Left ventricle myocardium inferior (tissue), 1 donor: ENCODE measurements around the gene RAPGEF3. TPM values are rescaled to one million over a fixed set of nuclear protein-coding genes. Genes with fewer than 3 reads are reported as not detected.

ENCODE experiments used
- DNase-seq: peaks from one replicate; pipeline ENCODE4 v3.0.0-alpha.2; 2020
- H3K27ac ChIP-seq: fragments of 200-600 bp; replicated peaks from 2 replicates; pipeline ENCODE4 v1.8.0; 2021
- H3K27me3 ChIP-seq: fragments of 200-600 bp; 2 replicates; pipeline ENCODE4 v1.8.0; 2021; ENCODE audit warnings: low read depth
- H3K36me3 ChIP-seq: fragments of 200-600 bp; 2 replicates; pipeline ENCODE4 v1.8.0; 2021
- H3K4me1 ChIP-seq: fragments of 200-600 bp; 2 replicates; pipeline ENCODE4 v1.8.0; 2021
- H3K4me3 ChIP-seq: fragments of 200-600 bp; 2 replicates; pipeline ENCODE4 v1.8.0; 2021; ENCODE audit warnings: mild to moderate bottlenecking, moderate library complexity
- H3K9me3 ChIP-seq: fragments of 200-600 bp; replicated peaks from 2 replicates; pipeline ENCODE4 v1.8.0; 2021
- CTCF ChIP-seq: fragments of 200-600 bp; IDR thresholded peaks from 2 replicates; pipeline ENCODE4 v1.8.0; 2021; ENCODE audit warnings: antibody characterized with exemption, mild to moderate bottlenecking, borderline replicate concordance
- intact Hi-C: fragments of 100-400 bp; cut with micrococcal nuclease; formaldehyde crosslinking; loops from one replicate; pipeline ENCODE4 v1.11.0; 2022
- total RNA-seq: library from RNA; stranded (reverse); fragmentation: NEBNext Ultra II Directional; extraction: Animal tissue kit (Norgen Biotek cat#: 25700); gene quantifications from one replicate; pipeline ENCODE4 v1.2.1, GENCODE V29; 2021
- donor health status: DM: no; HTN: yes; CAD: no; lungs with severe emphysema.

The RAPGEF3 gene
- total RNA-seq, 1 donor from 2014 or later: 34.8 TPM

- Histone ChIP-seq H3K4me1 (peaks cover 67% of the 10 kb centered on the region), H3K27me3 (no peaks in the 10 kb centered on the region), H3K9me3 (no peaks in the 10 kb centered on the region), H3K27ac (no peak overlapping the region), H3K36me3 (no peaks in the 10 kb centered on the region), H3K4me3 (no peak overlapping the region)
- DNase-seq: no peak
- intact Hi-C loops: no loop called here
- no peak for TF ChIP-seq CTCF
Measured at GRCh38 chr12:47763481-47764346, 5.0 kb upstream of the RAPGEF3 start.

GRCh38 chr12:47762850-47763465, 4.3 kb upstream of the RAPGEF3 start:
- intact Hi-C loops: no loop called here
- no peak for DNase-seq
- Histone ChIP-seq H3K9me3 (no peaks in the 10 kb centered on the region), H3K4me1 (peaks cover 67% of the 10 kb centered on the region), H3K4me3 (no peak overlapping the region), H3K36me3 (no peaks in the 10 kb centered on the region), H3K27ac (no peak overlapping the region), H3K27me3 (no peaks in the 10 kb centered on the region)
- no peak for TF ChIP-seq CTCF

- Histone ChIP-seq H3K27me3 (no peaks in the 10 kb centered on the region), H3K4me3 (peak overlapping the region; percentile 71), H3K36me3 (no peaks in the 10 kb centered on the region), H3K4me1 (peaks cover 77% of the 10 kb centered on the region), H3K9me3 (no peaks in the 10 kb centered on the region), H3K27ac (peak overlapping the region; percentile 90)
- intact Hi-C loops: no loop called here
- no peak for TF ChIP-seq CTCF
- no peak for DNase-seq
Measured at GRCh38 chr12:47758584-47758833, 171 bp downstream of the RAPGEF3 start.

- Histone ChIP-seq H3K27ac (peak overlapping the region; percentile 90), H3K4me3 (peak overlapping the region; percentile 71), H3K27me3 (no peaks in the 10 kb centered on the region), H3K4me1 (peaks cover 77% of the 10 kb centered on the region), H3K36me3 (no peaks in the 10 kb centered on the region), H3K9me3 (no peaks in the 10 kb centered on the region)
- no peak for DNase-seq
- TF ChIP-seq CTCF: no peak
- intact Hi-C loops: no loop called here
Measured at GRCh38 chr12:47757840-47758583, 668 bp downstream of the RAPGEF3 start.

- intact Hi-C loops: no loop called here
- H3K27ac ChIP-seq: peak overlapping the region; percentile 90
- DNase-seq: no peak
- H3K4me1 ChIP-seq: peaks cover 77% of the 10 kb centered on the region
- H3K9me3 ChIP-seq: no peaks in the 10 kb centered on the region
- H3K27me3 ChIP-seq: no peaks in the 10 kb centered on the region
- H3K4me3 ChIP-seq: peak overlapping the region; percentile 71
- H3K36me3 ChIP-seq: no peaks in the 10 kb centered on the region
- TF ChIP-seq CTCF: no peak
Measured at GRCh38 chr12:47757364-47757839, 1.3 kb downstream of the RAPGEF3 start.
